Measurements from ENCODE around the gene PUM1. TPM values are rescaled to one million over a fixed set of nuclear protein-coding genes. Genes with fewer than 3 reads are reported as not detected.

PUM1 gene
- total and polyA plus RNA-seq, 2 of the 8 experiments (the other 6 are each of a cell fraction or from before 2014, with no cell fraction given): 122 to 177 TPM

GRCh38 chr1:31072304-31072746, 6.8 kb upstream of the PUM1 start:
- Histone ChIP-seq H3K4me2 (ENCODE audit: insufficient read depth in 1 of 2, low read depth in 2 of 2, low read length in 2 of 2) (no peak overlapping the region), H3K56ac (replicated peaks; ENCODE audit: insufficient read length, low read depth, low read length) (no peak overlapping the region), H3K4me1 (replicated peaks in 1 of 4; ENCODE audit: control insufficient read depth in 3 of 4, insufficient read depth in 4 of 4, low read length in 3 of 4) (no peaks in the 10 kb centered on the region; a peak in 1 of 7 replicates), H4K8ac (ENCODE audit: extremely low read depth, insufficient read depth, low read length) (no peak overlapping the region), H2BK20ac (ENCODE audit: low read length) (no peak overlapping the region), H3K79me2 (ENCODE audit: control insufficient read depth in 1 of 2, insufficient read depth in 2 of 2, low read length in 2 of 2) (no peaks in the 10 kb centered on the region), H3K23ac (ENCODE audit: insufficient read length) (no peak overlapping the region), H3K27ac (ENCODE audit: low read depth, low read length) (no peak overlapping the region), H2BK15ac (ENCODE audit: low read length) (no peak overlapping the region), H3K9me3 (ENCODE audit: insufficient read depth in 2 of 2, low read depth in 1 of 2, low read length in 1 of 2) (no peaks in the 10 kb centered on the region), H3K9ac (replicated peaks in 1 of 4; ENCODE audit: extremely low read depth in 1 of 4, low read depth in 3 of 4, low read length in 3 of 4) (no peak overlapping the region), H2AK5ac (ENCODE audit: low read depth, low read length) (no peak overlapping the region), H4K5ac (ENCODE audit: insufficient read length, low read depth, low read length) (no peak overlapping the region), H3K4me3 (ENCODE audit: extremely low read depth in 1 of 4, insufficient read depth in 2 of 4, low read depth in 3 of 4, low read length in 4 of 4) (no peak overlapping the region), H4K20me1 (replicated peaks in 1 of 2; ENCODE audit: control insufficient read depth in 1 of 2, insufficient read depth in 2 of 2, low read length in 2 of 2) (no peaks in the 10 kb centered on the region), H2BK12ac (ENCODE audit: low read depth, low read length) (no peak overlapping the region), H2AFZ (ENCODE audit: low read length) (0 out of 2 replicates have a peak overlapping the region, but pooled peaks have one; percentile 56), H3K79me1 (ENCODE audit: low read depth, low read length) (no peaks in the 10 kb centered on the region), H2BK5ac (ENCODE audit: low read depth, low read length) (no peak overlapping the region), H3K27me3 (replicated peaks in 1 of 4; ENCODE audit: control insufficient read depth in 3 of 4, extremely low read depth in 1 of 4, insufficient read depth in 3 of 4, low read length in 3 of 4) (no peaks in the 10 kb centered on the region), H3K36me3 (ENCODE audit: control insufficient read depth in 2 of 4, insufficient read depth in 4 of 4, low read length in 3 of 4) (no peaks in the 10 kb centered on the region), H3K23me2 (ENCODE audit: low read depth, low read length) (no peaks in the 10 kb centered on the region), H2BK120ac (replicated peaks; ENCODE audit: low read depth, low read length) (no peak overlapping the region), H3K4ac (replicated peaks; ENCODE audit: insufficient read length, low read depth, low read length) (no peak overlapping the region), H4K91ac (replicated peaks; ENCODE audit: insufficient read length, low read length) (no peak overlapping the region), H3K14ac (ENCODE audit: insufficient read length) (no peak overlapping the region), H3K18ac (ENCODE audit: extremely low read depth, low read length) (no peak overlapping the region)
- no peak for DNase-seq (ENCODE audit: low read depth in 1 of 2, low spot score in 2 of 2)
- POLR2A ChIA-PET (ENCODE audit: partially characterized antibody): interaction anchor here (1.5 kb wide), 1 partner anchor 19 kb away, joined by 3 read pairs; no protein-coding TSS in a partner anchor
- TF ChIP-seq TBP (IDR thresholded peaks at IDR 0.05; ENCODE audit: low read depth, low read length) (peak; percentile 47; the same call in 1 of the 2 replicates), GABPA (IDR thresholded peaks at IDR 0.05; ENCODE audit: borderline replicate concordance, insufficient read depth, low read length) (no peak)
- FAIRE-seq: no peak
- 74% methylated on average over 4 of the region's 4 CpGs; no CpG with 5 or more reads in 1 of the 2 experiments for WGBS, 2 experiments (ENCODE audit: extremely low coverage in 1 of 2, insufficient coverage in 1 of 2, insufficient read length in 1 of 2, insufficient replicate concordance in 2 of 2, low coverage in 1 of 2, low lambda C conversion rate in 2 of 2, missing lambda C conversion rate in 1 of 2)
- CTCF ChIA-PET (ENCODE audit: partially characterized antibody): interaction anchor here (1.1 kb wide), 1 partner anchor 10 kb away, joined by 3 read pairs; no protein-coding TSS in a partner anchor

All from H1 (cell line).